H1 (cell line): ENCODE measurements around the gene USP3. TPM values are rescaled to one million over a fixed set of nuclear protein-coding genes. Genes with fewer than 3 reads are reported as not detected.

ENCODE experiments used
- CTCF ChIA-PET: fragments of 300-600 bp; sonication (Branson Sonifier 250); formaldehyde crosslinking; loops from one replicate; lab custom pipeline; 2021; ENCODE audit not compliant: partially characterized antibody; lab: Charles Lee
- POLR2A ChIA-PET: fragments of 300-600 bp; sonication (Branson Sonifier 250); formaldehyde crosslinking; loops from one replicate; lab custom pipeline; 2021; ENCODE audit warnings: inconsistent platforms; ENCODE audit not compliant: partially characterized antibody; lab: Charles Lee
- DNase-seq, 2 experiments: peaks; one replicate each; pipeline versions ENCODE4 v3.0.0 to v3.0.0-alpha.2; 2010 to 2022; ENCODE audit warnings: low spot score in 2 of 2, low read depth in 1 of 2, mixed read lengths in 1 of 2
- FAIRE-seq: peaks from 2 replicates; lab custom pipeline; 2011; peaks lifted over from hg19 to GRCh38; lab: Jason Lieb, UNC
- H2AFZ ChIP-seq: 2 replicates; pipeline ENCODE4 v1.8.1; 2012; ENCODE audit warnings: low read length, inconsistent platforms
- H2AK5ac ChIP-seq: 2 replicates; pipeline ENCODE4 v1.6.1; 2013; ENCODE audit warnings: low read depth, low read length
- H2BK120ac ChIP-seq: replicated peaks from 2 replicates; pipeline ENCODE3; 2013; ENCODE audit warnings: low read depth, low read length, inconsistent platforms
- H2BK12ac ChIP-seq: 2 replicates; pipeline ENCODE4 v1.6.1; 2013; ENCODE audit warnings: low read depth, low read length
- H2BK15ac ChIP-seq: 2 replicates; pipeline ENCODE4 v1.6.1; 2013; ENCODE audit warnings: low read length
- H2BK20ac ChIP-seq: 2 replicates; pipeline ENCODE4 v1.6.1; 2013; ENCODE audit warnings: low read length
- H2BK5ac ChIP-seq: 2 replicates; pipeline ENCODE4 v1.6.1; 2013; ENCODE audit warnings: low read depth, low read length
- H3K14ac ChIP-seq: 2 replicates; pipeline ENCODE4 v1.6.1; 2013; ENCODE audit warnings: inconsistent platforms; ENCODE audit not compliant: insufficient read length
- H3K18ac ChIP-seq: 2 replicates; pipeline ENCODE4 v1.6.1; 2013; ENCODE audit warnings: low read length; ENCODE audit errors: extremely low read depth
- H3K23ac ChIP-seq: 2 replicates; pipeline ENCODE4 v1.6.1; 2013; ENCODE audit warnings: inconsistent platforms; ENCODE audit not compliant: insufficient read length
- H3K23me2 ChIP-seq: 2 replicates; pipeline ENCODE4 v1.6.1; 2013; ENCODE audit warnings: low read depth, low read length
- H3K27ac ChIP-seq: 2 replicates; pipeline ENCODE4 v1.6.1; 2011; ENCODE audit warnings: low read depth, low read length, inconsistent platforms
- H3K27me3 ChIP-seq, 4 experiments: replicated peaks in 1 of 4; 1 replicate in 1 of 4; 2 replicates in 3 of 4; pipeline versions ENCODE4 v1.6.1 to v1.8.1; 2011 to 2013; ENCODE audit warnings: low read length in 3 of 4, mild to moderate bottlenecking in 3 of 4, inconsistent platforms in 2 of 4, mixed read lengths in 2 of 4, moderate library complexity in 1 of 4; ENCODE audit not compliant: control insufficient read depth in 3 of 4, insufficient read depth in 3 of 4; ENCODE audit errors: extremely low read depth in 1 of 4
- H3K36me3 ChIP-seq, 4 experiments: 2 replicates each; pipeline versions ENCODE4 v1.6.1 to v1.8.1; 2011 to 2013; ENCODE audit warnings: mild to moderate bottlenecking in 4 of 4, low read length in 3 of 4, moderate library complexity in 2 of 4, control low read depth in 1 of 4, inconsistent platforms in 1 of 4; ENCODE audit not compliant: insufficient read depth in 4 of 4, control insufficient read depth in 2 of 4
- H3K4ac ChIP-seq: replicated peaks from 2 replicates; pipeline ENCODE3; 2013; ENCODE audit warnings: low read length, low read depth, mixed read lengths, inconsistent platforms; ENCODE audit not compliant: insufficient read length
- H3K4me1 ChIP-seq, 4 experiments: replicated peaks in 1 of 4; 1 replicate in 1 of 4; 2 replicates in 3 of 4; pipeline versions ENCODE4 v1.6.1 to v1.8.1; 2011 to 2013; ENCODE audit warnings: low read length in 3 of 4, inconsistent platforms in 2 of 4, mixed read lengths in 1 of 4; ENCODE audit not compliant: insufficient read depth in 4 of 4, control insufficient read depth in 3 of 4
- H3K4me2 ChIP-seq, 2 experiments: 2 replicates each; pipeline versions ENCODE4 v1.6.1 to v1.8.1; 2011 to 2013; ENCODE audit warnings: low read depth in 2 of 2, low read length in 2 of 2, control low read depth in 1 of 2, inconsistent platforms in 1 of 2, mild to moderate bottlenecking in 1 of 2; ENCODE audit not compliant: insufficient read depth in 1 of 2
- H3K4me3 ChIP-seq, 4 experiments: fragments of 200-600, 300-600 bp in 1 of 4; sonication (generic), shearing (Covaris generic), sonication (Bioruptor Twin) in 1 of 4; 2 replicates each; pipeline versions ENCODE4 v1.5.1 to v1.8.1; 2011 to 2016; ENCODE audit warnings: low read length in 4 of 4, low read depth in 3 of 4, control low read depth in 2 of 4, inconsistent platforms in 2 of 4, mild to moderate bottlenecking in 2 of 4, mixed read lengths in 1 of 4, moderate library complexity in 1 of 4; ENCODE audit not compliant: insufficient read depth in 2 of 4; ENCODE audit errors: extremely low read depth in 1 of 4
- H3K56ac ChIP-seq: replicated peaks from 2 replicates; pipeline ENCODE3; 2013; ENCODE audit warnings: low read depth, mild to moderate bottlenecking, mixed read lengths, low read length, inconsistent platforms; ENCODE audit not compliant: insufficient read length
- H3K79me1 ChIP-seq: 2 replicates; pipeline ENCODE4 v1.6.1; 2013; ENCODE audit warnings: low read depth, low read length, control low read depth
- H3K79me2 ChIP-seq, 2 experiments: 2 replicates each; pipeline versions ENCODE4 v1.6.1 to v1.8.1; 2012 to 2013; ENCODE audit warnings: low read length in 2 of 2, mild to moderate bottlenecking in 2 of 2, inconsistent platforms in 1 of 2; ENCODE audit not compliant: insufficient read depth in 2 of 2, control insufficient read depth in 1 of 2
- H3K9ac ChIP-seq, 4 experiments: replicated peaks in 1 of 4; 1 replicate in 1 of 4; 2 replicates in 3 of 4; pipeline versions ENCODE4 v1.6.1 to v1.8.1; 2011 to 2013; ENCODE audit warnings: low read depth in 3 of 4, low read length in 3 of 4, control low read depth in 2 of 4, mild to moderate bottlenecking in 2 of 4, moderate library complexity in 2 of 4, inconsistent platforms in 1 of 4; ENCODE audit errors: extremely low read depth in 1 of 4
- H3K9me3 ChIP-seq, 2 experiments: 2 replicates each; pipeline versions ENCODE4 v1.6.1 to v1.8.1; 2012 to 2013; ENCODE audit warnings: mild to moderate bottlenecking in 2 of 2, moderate library complexity in 2 of 2, control low read depth in 1 of 2, inconsistent platforms in 1 of 2, low read depth in 1 of 2, low read length in 1 of 2, mixed read lengths in 1 of 2; ENCODE audit not compliant: insufficient read depth in 2 of 2
- H4K20me1 ChIP-seq, 2 experiments: replicated peaks in 1 of 2; 2 replicates each; pipeline versions ENCODE3 to v1.8.1; 2011 to 2013; ENCODE audit warnings: inconsistent platforms in 2 of 2, low read length in 2 of 2, mild to moderate bottlenecking in 1 of 2; ENCODE audit not compliant: insufficient read depth in 2 of 2, control insufficient read depth in 1 of 2
- H4K5ac ChIP-seq: 2 replicates; pipeline ENCODE4 v1.6.1; 2013; ENCODE audit warnings: low read length, low read depth, mixed read lengths, inconsistent platforms; ENCODE audit not compliant: insufficient read length
- H4K8ac ChIP-seq: 2 replicates; pipeline ENCODE4 v1.8.0; 2013; ENCODE audit warnings: mild to moderate bottlenecking, moderate library complexity, low read length, inconsistent platforms; ENCODE audit not compliant: insufficient read depth; ENCODE audit errors: extremely low read depth
- H4K91ac ChIP-seq: replicated peaks from 2 replicates; pipeline ENCODE3; 2013; ENCODE audit warnings: low read length, mixed read lengths, inconsistent platforms; ENCODE audit not compliant: insufficient read length
- BRCA1 ChIP-seq: IDR thresholded peaks from 2 replicates; pipeline ENCODE4 v1.6.1; 2012; ENCODE audit warnings: low read depth, low read length, improper control_type of control experiment
- WGBS, 2 experiments: shearing (Covaris generic) in 1 of 2; methylation state at CpG; one replicate each; pipeline versions ENCODE4 v1.1.6 to v1.1.7; 2013 to 2015; ENCODE audit warnings: low lambda C conversion rate in 2 of 2, mixed read lengths in 2 of 2, inconsistent platforms in 1 of 2, low coverage in 1 of 2, missing lambda C conversion rate in 1 of 2; ENCODE audit not compliant: insufficient replicate concordance in 2 of 2, insufficient coverage in 1 of 2, insufficient read length in 1 of 2; ENCODE audit errors: extremely low coverage in 1 of 2, missing lambda C conversion rate in 1 of 2; 5-methylcytosine and 5-hydroxymethylcytosine counted together
- polyA plus RNA-seq, 7 experiments: library from polyadenylated mRNA; depleted of rRNA in 3 of 7; stranded (reverse) in 5 of 7; unstranded in 2 of 7; fragments of >200 nt in 5 of 7; fragments of 200-250 nt in 2 of 7; gene quantifications; 1 replicate in 5 of 7; 2 replicates in 1 of 7; 4 replicates in 1 of 7; pipeline versions ENCODE4 v1.2.1 to v1.2.3, GENCODE V29; 2011 to 2013; ENCODE audit warnings: missing spikeins in 2 of 7, mixed read lengths in 2 of 7
- total RNA-seq: library from RNA; stranded (reverse); fragmentation: NEBNext Ultra II Directional; extraction: Animal tissue kit (Norgen Biotek cat#: 25700); gene quantifications from 2 replicates; pipeline ENCODE4 v1.2.1, GENCODE V29; 2021

Gene USP3
- total and polyA plus RNA-seq, 2 of the 8 experiments (the other 6 are each of a cell fraction or from before 2014, with no cell fraction given) = 15.5 to 16.2 TPM

GRCh38 chr15:63539521-63539920, 35.1 kb downstream of the USP3 start:
- no peak overlapping the region for H2AK5ac ChIP-seq
- POLR2A ChIA-PET = no interaction called here
- 91% methylated on average over 6 of the region's 6 CpGs; no CpG with 5 or more reads in 1 of the 2 experiments for WGBS, 2 experiments
- no peak overlapping the region for H3K18ac ChIP-seq
- H3K79me1 ChIP-seq = no peaks in the 10 kb centered on the region
- H2AFZ ChIP-seq = no peak overlapping the region
- no peak overlapping the region for H2BK20ac ChIP-seq
- no peak overlapping the region for H2BK5ac ChIP-seq
- TF ChIP-seq BRCA1 = no peak
- H3K23ac ChIP-seq = no peak overlapping the region
- H3K9ac ChIP-seq = no peak overlapping the region
- no peaks in the 10 kb centered on the region for H4K20me1 ChIP-seq
- no peak overlapping the region for H3K4me3 ChIP-seq
- CTCF ChIA-PET = interaction anchor here (1.1 to 4.3 kb wide), 3 partner anchors 9 to 20 kb away, joined by 3 to 28 read pairs (median 3); no protein-coding TSS in a partner anchor
- peaks cover 3 to 19% (median 11%) of the 10 kb centered on the region in 4 experiments; a peak in 6 of 7 replicates for H3K4me1 ChIP-seq
- no peak overlapping the region for H3K56ac ChIP-seq
- H3K36me3 ChIP-seq = no peaks in the 10 kb centered on the region
- DNase-seq (no peak), FAIRE-seq (no peak)
- H4K91ac ChIP-seq = peak overlapping the region; percentile 51
- H3K27ac ChIP-seq = no peak overlapping the region
- no peaks in the 10 kb centered on the region for H3K79me2 ChIP-seq
- no peak overlapping the region for H3K4me2 ChIP-seq
- H3K4ac ChIP-seq = no peak overlapping the region
- no peak overlapping the region for H2BK12ac ChIP-seq
- H4K8ac ChIP-seq = no peak overlapping the region
- no peak overlapping the region for H2BK120ac ChIP-seq
- H3K14ac ChIP-seq = no peak overlapping the region
- H3K27me3 ChIP-seq = no peaks in the 10 kb centered on the region
- H2BK15ac ChIP-seq = no peak overlapping the region
- no peak overlapping the region for H4K5ac ChIP-seq
- no peaks in the 10 kb centered on the region for H3K23me2 ChIP-seq
- no peaks in the 10 kb centered on the region for H3K9me3 ChIP-seq
